K562 (cell line): Measurements from ENCODE around the gene TMC1. TPM values are rescaled to one million over a fixed set of nuclear protein-coding genes. Genes with fewer than 3 reads are reported as not detected.

ENCODE experiments used
- CBFA2T3 ChIP-seq: fragments of 450-650 bp; IDR thresholded peaks from 2 replicates; pipeline ENCODE4 v1.6.1; 2017
- CEBPB ChIP-seq: fragments of 450-650 bp; IDR thresholded peaks from 2 replicates; pipeline ENCODE4 v1.6.1; 2016; ENCODE audit warnings: missing genetic modification characterization, missing compliant biosample characterization
- CEBPG ChIP-seq, 3 experiments: fragments of 200-800 bp in 1 of 3; sonication (Bioruptor generic) in 1 of 3; sonication (generic) in 1 of 3; formaldehyde crosslinking in 1 of 3; IDR thresholded peaks in 2 of 3; conservative IDR thresholded peaks in 1 of 3; 2 replicates each; pipeline versions ENCODE4 v1.6.1 to v1.8.0; 2016 to 2022; ENCODE audit warnings: missing compliant biosample characterization in 2 of 3, missing genetic modification characterization in 2 of 3, mild to moderate bottlenecking in 1 of 3, missing genetic modification reagents in 1 of 3
- ELF4 ChIP-seq: fragments of 450-650 bp; formaldehyde crosslinking; IDR thresholded peaks from 2 replicates; pipeline ENCODE4 v1.4.0; 2022; ENCODE audit warnings: missing genetic modification characterization
- EP300 ChIP-seq: IDR thresholded peaks from 2 replicates; pipeline ENCODE4 v1.6.1; 2012; ENCODE audit warnings: low read length, improper control_type of control experiment
- EP400 ChIP-seq: fragments of 450-650 bp; IDR thresholded peaks from 2 replicates; pipeline ENCODE4 v1.6.1; 2017; ENCODE audit warnings: antibody characterized with exemption, mild to moderate bottlenecking, moderate library complexity
- GATAD2B ChIP-seq: fragments of 450-650 bp; IDR thresholded peaks from 2 replicates; pipeline ENCODE4 v1.6.1; 2017; ENCODE audit warnings: mild to moderate bottlenecking, borderline replicate concordance
- KDM1A ChIP-seq, 2 experiments: fragments of 450-650 bp; IDR thresholded peaks; 2 replicates each; pipeline ENCODE4 v1.6.1; 2016; ENCODE audit warnings: mild to moderate bottlenecking in 2 of 2
- KLF16 ChIP-seq: IDR thresholded peaks from 2 replicates; pipeline ENCODE4 v1.6.1; 2016; ENCODE audit warnings: antibody characterized with exemption
- NCOA2 ChIP-seq, 2 experiments: fragments of 450-650 bp; IDR thresholded peaks; 2 replicates each; pipeline ENCODE4 v1.6.1; 2018; ENCODE audit warnings: mild to moderate bottlenecking in 2 of 2, moderate library complexity in 1 of 2; ENCODE audit not compliant: partially characterized antibody in 2 of 2
- NCOR1 ChIP-seq: fragments of 450-650 bp; IDR thresholded peaks from 2 replicates; pipeline ENCODE4 v1.6.1; 2016; ENCODE audit warnings: mild to moderate bottlenecking, moderate library complexity
- NFE2L1 ChIP-seq: fragments of 450-650 bp; IDR thresholded peaks from 2 replicates; pipeline ENCODE4 v1.6.1; 2016; ENCODE audit warnings: missing genetic modification characterization, low read depth, mild to moderate bottlenecking, missing compliant biosample characterization, moderate library complexity, borderline replicate concordance
- NR4A1 ChIP-seq, 2 experiments: fragments of 250-450 bp in 1 of 2; fragments of 450-650 bp in 1 of 2; sonication (Bioruptor Pico) in 1 of 2; IDR thresholded peaks; 2 replicates each; pipeline versions ENCODE4 v1.4.0 to v1.6.1; 2016 to 2020; ENCODE audit warnings: mild to moderate bottlenecking in 2 of 2, missing compliant biosample characterization in 1 of 2, missing genetic modification characterization in 1 of 2, moderate library complexity in 1 of 2
- POLR2AphosphoS5 ChIP-seq: IDR thresholded peaks from 2 replicates; pipeline ENCODE4 v1.6.1; 2011; ENCODE audit warnings: mild to moderate bottlenecking, low read depth, low read length, moderate library complexity; ENCODE audit not compliant: control insufficient read depth, insufficient read depth
- RCOR1 ChIP-seq, 2 experiments: IDR thresholded peaks; 2 replicates each; pipeline ENCODE4 v1.6.1; 2012; ENCODE audit warnings: low read depth in 2 of 2, low read length in 2 of 2, borderline replicate concordance in 1 of 2, improper control_type of control experiment in 1 of 2
- RUNX1 ChIP-seq: sonication (generic); IDR thresholded peaks from 2 replicates; pipeline ENCODE4 v1.6.1; 2016; ENCODE audit warnings: antibody characterized with exemption, low read depth
- SAP30 ChIP-seq: fragments of 200-600 bp; sonication (generic); IDR thresholded peaks from 2 replicates; pipeline ENCODE4 v1.6.1; 2012; ENCODE audit warnings: borderline replicate concordance, low read depth, mild to moderate bottlenecking, moderate library complexity, low read length, control low read depth, inconsistent platforms; ENCODE audit not compliant: insufficient read depth, poor library complexity, severe bottlenecking
- SOX6 ChIP-seq: fragments of 450-650 bp; IDR thresholded peaks from 2 replicates; pipeline ENCODE4 v1.6.1; 2014; ENCODE audit warnings: mild to moderate bottlenecking
- ZNF766 ChIP-seq: fragments of 200-800 bp; sonication (Bioruptor generic); conservative IDR thresholded peaks from 2 replicates; pipeline ENCODE4 v1.6.1; 2016; ENCODE audit warnings: missing genetic modification characterization, missing compliant biosample characterization
- polyA plus RNA-seq, 8 experiments: library from polyadenylated mRNA; depleted of rRNA in 4 of 8; stranded (reverse) in 5 of 8; unstranded in 3 of 8; fragments of >200 nt; fragmentation: Nextera tagmentation in 2 of 8; fragmentation: Illumina TruSeq in 1 of 8; extraction: Ambion mirVana in 2 of 8; extraction: Trizol in 1 of 8; gene quantifications; 2 replicates each; pipeline versions ENCODE4 v1.2.1 to v1.2.3, GENCODE V29; 2011 to 2014; ENCODE audit warnings: inconsistent platforms in 1 of 8, missing spikeins in 1 of 8
- total RNA-seq, 7 experiments: library from RNA; depleted of rRNA in 6 of 7; stranded (reverse); fragments of >200 nt in 6 of 7; fragmentation: Illumina TruSeq in 2 of 7; extraction: Trizol in 2 of 7; gene quantifications; 2 replicates each; pipeline versions ENCODE4 v1.2.1 to v1.2.3, GENCODE V29; 2011 to 2021; ENCODE audit warnings: low replicate concordance in 1 of 7
- TF ChIP-seq, protein P1 (sequence below): fragments of 250-450 bp; sonication (Bioruptor Pico); IDR thresholded peaks from 2 replicates; pipeline ENCODE4 v1.4.0; 2020; ENCODE audit warnings: mild to moderate bottlenecking, moderate library complexity, borderline replicate concordance
- TF ChIP-seq, protein P2 (sequence below): sonication (generic); formaldehyde crosslinking; IDR thresholded peaks from 2 replicates; pipeline ENCODE4 v1.8.0; 2023; ENCODE audit warnings: mild to moderate bottlenecking, missing genetic modification reagents
- TF ChIP-seq, protein P3 (sequence below): fragments of 250-450 bp; sonication (Bioruptor Pico); IDR thresholded peaks from 2 replicates; pipeline ENCODE4 v1.9.0; 2021; ENCODE audit warnings: mild to moderate bottlenecking

Gene TMC1
- total and polyA plus RNA-seq, 9 of the 15 experiments (the other 6 are each of a cell fraction or from before 2014, with no cell fraction given), result 0.10 to 0.15 TPM; not detected in 7

DNA sequence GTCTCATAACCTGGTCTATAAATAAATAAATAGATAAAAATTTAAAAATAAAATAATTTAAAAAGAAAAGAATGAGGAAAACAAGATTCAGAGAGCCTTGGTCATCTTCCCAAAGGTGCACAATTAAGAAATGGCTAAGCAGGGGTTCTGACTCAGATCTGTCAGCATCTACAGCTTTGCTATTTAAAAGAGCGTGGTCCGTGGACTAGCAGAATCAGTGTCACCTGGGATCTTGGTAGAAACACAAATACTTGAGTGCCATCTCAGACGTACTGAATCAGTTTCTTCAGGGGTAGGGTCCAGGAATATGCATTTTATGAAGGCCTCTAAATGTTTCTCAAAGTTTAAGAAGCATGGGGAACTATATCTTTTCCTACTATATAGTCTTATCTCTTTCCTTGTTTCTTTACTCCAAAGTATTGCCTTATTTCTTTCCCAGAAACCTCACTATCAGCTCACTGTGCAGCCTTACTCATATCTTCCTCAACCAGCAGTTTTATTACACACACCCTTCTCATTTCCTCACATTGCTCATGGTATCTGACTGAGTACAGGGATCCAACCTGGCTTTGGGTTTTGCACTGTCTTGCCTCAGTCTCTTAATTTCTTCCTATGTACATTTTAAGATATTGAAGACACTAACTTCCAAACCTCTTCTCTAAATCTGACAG is 58.6 kb downstream of the TMC1 start (continued):
- TF ChIP-seq, protein P1, sequence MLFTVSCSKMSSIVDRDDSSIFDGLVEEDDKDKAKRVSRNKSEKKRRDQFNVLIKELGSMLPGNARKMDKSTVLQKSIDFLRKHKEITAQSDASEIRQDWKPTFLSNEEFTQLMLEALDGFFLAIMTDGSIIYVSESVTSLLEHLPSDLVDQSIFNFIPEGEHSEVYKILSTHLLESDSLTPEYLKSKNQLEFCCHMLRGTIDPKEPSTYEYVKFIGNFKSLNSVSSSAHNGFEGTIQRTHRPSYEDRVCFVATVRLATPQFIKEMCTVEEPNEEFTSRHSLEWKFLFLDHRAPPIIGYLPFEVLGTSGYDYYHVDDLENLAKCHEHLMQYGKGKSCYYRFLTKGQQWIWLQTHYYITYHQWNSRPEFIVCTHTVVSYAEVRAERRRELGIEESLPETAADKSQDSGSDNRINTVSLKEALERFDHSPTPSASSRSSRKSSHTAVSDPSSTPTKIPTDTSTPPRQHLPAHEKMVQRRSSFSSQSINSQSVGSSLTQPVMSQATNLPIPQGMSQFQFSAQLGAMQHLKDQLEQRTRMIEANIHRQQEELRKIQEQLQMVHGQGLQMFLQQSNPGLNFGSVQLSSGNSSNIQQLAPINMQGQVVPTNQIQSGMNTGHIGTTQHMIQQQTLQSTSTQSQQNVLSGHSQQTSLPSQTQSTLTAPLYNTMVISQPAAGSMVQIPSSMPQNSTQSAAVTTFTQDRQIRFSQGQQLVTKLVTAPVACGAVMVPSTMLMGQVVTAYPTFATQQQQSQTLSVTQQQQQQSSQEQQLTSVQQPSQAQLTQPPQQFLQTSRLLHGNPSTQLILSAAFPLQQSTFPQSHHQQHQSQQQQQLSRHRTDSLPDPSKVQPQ (CRISPR knock-in tag), result no peak
- no peak for TF ChIP-seq NCOA2 (IDR thresholded peaks at IDR 0.05; ENCODE audit: partially characterized antibody in 2 of 2)
- peak; percentile 49; the same call in 1 of the 2 replicates for TF ChIP-seq GATAD2B
- peak; percentile 66; the same call in 1 of the 2 replicates for TF ChIP-seq POLR2AphosphoS5
- TF ChIP-seq, protein P2, sequence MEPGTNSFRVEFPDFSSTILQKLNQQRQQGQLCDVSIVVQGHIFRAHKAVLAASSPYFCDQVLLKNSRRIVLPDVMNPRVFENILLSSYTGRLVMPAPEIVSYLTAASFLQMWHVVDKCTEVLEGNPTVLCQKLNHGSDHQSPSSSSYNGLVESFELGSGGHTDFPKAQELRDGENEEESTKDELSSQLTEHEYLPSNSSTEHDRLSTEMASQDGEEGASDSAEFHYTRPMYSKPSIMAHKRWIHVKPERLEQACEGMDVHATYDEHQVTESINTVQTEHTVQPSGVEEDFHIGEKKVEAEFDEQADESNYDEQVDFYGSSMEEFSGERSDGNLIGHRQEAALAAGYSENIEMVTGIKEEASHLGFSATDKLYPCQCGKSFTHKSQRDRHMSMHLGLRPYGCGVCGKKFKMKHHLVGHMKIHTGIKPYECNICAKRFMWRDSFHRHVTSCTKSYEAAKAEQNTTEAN (CRISPR knock-in tag), result no peak
- TF ChIP-seq EP400, result peak; percentile 21; the same call in 1 of the 2 replicates
- TF ChIP-seq CBFA2T3, result peak; percentile 94
- TF ChIP-seq NCOR1, result peak; percentile 84
- TF ChIP-seq ELF4 (CRISPR knock-in tag), result 0 out of 2 replicates have a peak, but pooled peaks have one; percentile 11
- TF ChIP-seq EP300, result peak; percentile 92
- peak; percentile 58 to 59; a peak in 3 of 4 replicates for TF ChIP-seq KDM1A (IDR thresholded peaks at IDR 0.05)
- no peak for TF ChIP-seq ZNF766 (CRISPR knock-in tag)
- peak in 1 of 2 experiments; percentile 51; a peak in 2 of 4 replicates for TF ChIP-seq RCOR1 (IDR thresholded peaks at IDR 0.05; ENCODE audit: borderline replicate concordance in 1 of 2, low read depth in 2 of 2, low read length in 2 of 2)
- peak; percentile 58 for TF ChIP-seq SOX6
- TF ChIP-seq CEBPB (tag), result peak; percentile 79
- TF ChIP-seq, protein P3, sequence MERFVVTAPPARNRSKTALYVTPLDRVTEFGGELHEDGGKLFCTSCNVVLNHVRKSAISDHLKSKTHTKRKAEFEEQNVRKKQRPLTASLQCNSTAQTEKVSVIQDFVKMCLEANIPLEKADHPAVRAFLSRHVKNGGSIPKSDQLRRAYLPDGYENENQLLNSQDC (CRISPR knock-in tag), result no peak
- TF ChIP-seq NR4A1 (CRISPR knock-in tag; IDR thresholded peaks at IDR 0.05), result no peak
- no peak for TF ChIP-seq NR4A1 (tag; IDR thresholded peaks at IDR 0.05)
- no peak for TF ChIP-seq RUNX1
- peak; percentile 69; the same call in 1 of the 2 replicates for TF ChIP-seq KLF16
- TF ChIP-seq SAP30, result no peak
- no peak for TF ChIP-seq NFE2L1 (tag)
- TF ChIP-seq CEBPG (CRISPR knock-in tag; IDR thresholded peaks at IDR 0.05), result peak; percentile 77; the same call in 1 of the 2 replicates
- peak in 1 of 2 experiments; percentile 57; a peak in 1 of 4 replicates for TF ChIP-seq CEBPG (tag; conservative IDR thresholded peaks at IDR 0.05 in 1 of 2, IDR thresholded peaks at IDR 0.05 in 1 of 2)
